ENCODE data around the gene LDLRAD1. TPM values are rescaled to one million over a fixed set of nuclear protein-coding genes. Genes with fewer than 3 reads are reported as not detected.

The LDLRAD1 gene
- total and polyA plus RNA-seq, 2 donors (not counting 3 experiments of a cell fraction or from before 2014, with no cell fraction given), result not detected

DNA sequence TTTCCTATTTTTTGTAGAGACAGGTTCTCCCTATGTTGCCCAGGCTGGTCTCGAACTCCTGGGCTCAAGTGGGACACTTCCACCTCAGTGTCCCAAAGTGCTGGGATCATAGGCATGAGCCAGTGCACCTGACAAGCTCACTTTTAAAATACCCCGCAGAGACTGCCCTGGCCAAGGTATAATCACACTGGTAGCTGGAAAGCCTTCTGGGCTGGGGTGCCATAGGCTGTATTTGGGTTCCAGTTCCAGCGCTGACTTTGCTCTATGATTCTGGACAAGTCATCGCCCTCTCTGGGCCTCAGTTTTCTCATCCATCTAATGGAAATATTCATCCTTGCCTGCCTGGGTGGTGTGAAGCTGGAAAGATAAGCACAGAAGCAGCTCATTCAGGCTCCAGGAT, 10.4 kb downstream of the LDLRAD1 start:
- no peak overlapping the region for H3K4me3 ChIP-seq (replicated peaks in 1 of 3; ENCODE audit: insufficient read depth in 1 of 3, low read depth in 1 of 3, low read length in 3 of 3)
- BruUV-seq (replicated peaks), result no TSS peak
- FAIRE-seq, result no peak

More for the DNA sequence above, 10.4 kb downstream of the LDLRAD1 start:
- Histone ChIP-seq H3K27me3 (ENCODE audit: control insufficient read depth in 2 of 2, insufficient read depth in 2 of 2, low read length in 2 of 2) (peaks cover 0 to 5% of the 10 kb centered on the region in 2 experiments), H3K4me2 (ENCODE audit: insufficient read depth, low read length) (no peak overlapping the region), H3K79me2 (ENCODE audit: control insufficient read depth, insufficient read depth, low read length) (no peaks in the 10 kb centered on the region), H2AFZ (ENCODE audit: low read depth, low read length) (no peak overlapping the region), H3K36me3 (ENCODE audit: control insufficient read depth in 2 of 2, extremely low read depth in 1 of 2, insufficient read depth in 2 of 2, low read length in 2 of 2) (no peaks in the 10 kb centered on the region), H3K27ac (ENCODE audit: insufficient read depth, low read depth, low read length) (no peak overlapping the region), H3K9ac (replicated peaks; ENCODE audit: extremely low read depth, insufficient read depth, low read length) (no peak overlapping the region), H3K9me1 (replicated peaks; ENCODE audit: control insufficient read depth, extremely low read depth, insufficient read depth, low read length) (no peaks in the 10 kb centered on the region), H3K4me1 (ENCODE audit: control insufficient read depth, extremely low read depth, insufficient read depth, low read length) (no peaks in the 10 kb centered on the region), H3K9me3 (replicated peaks; ENCODE audit: control insufficient read depth, insufficient read depth, low read length) (no peaks in the 10 kb centered on the region), H4K20me1 (replicated peaks; ENCODE audit: control insufficient read depth, extremely low read depth, insufficient read depth, low read length) (no peaks in the 10 kb centered on the region)
- ChIA-PET POLR2A (no interaction called here), CTCF (interaction anchor here (1.1 to 2.1 kb wide), 3 partner anchors 9 to 147 kb away, joined by 3 to 10 read pairs (median 5); no protein-coding TSS in a partner anchor)
- dilution Hi-C loops (cut with MboI; ENCODE audit: extremely low pct_ligation_motif_present, low sequenced_read_pairs) (no loop called here), intact Hi-C loops (cut with micrococcal nuclease) (no loop called here)
- TF ChIP-seq, protein P1, sequence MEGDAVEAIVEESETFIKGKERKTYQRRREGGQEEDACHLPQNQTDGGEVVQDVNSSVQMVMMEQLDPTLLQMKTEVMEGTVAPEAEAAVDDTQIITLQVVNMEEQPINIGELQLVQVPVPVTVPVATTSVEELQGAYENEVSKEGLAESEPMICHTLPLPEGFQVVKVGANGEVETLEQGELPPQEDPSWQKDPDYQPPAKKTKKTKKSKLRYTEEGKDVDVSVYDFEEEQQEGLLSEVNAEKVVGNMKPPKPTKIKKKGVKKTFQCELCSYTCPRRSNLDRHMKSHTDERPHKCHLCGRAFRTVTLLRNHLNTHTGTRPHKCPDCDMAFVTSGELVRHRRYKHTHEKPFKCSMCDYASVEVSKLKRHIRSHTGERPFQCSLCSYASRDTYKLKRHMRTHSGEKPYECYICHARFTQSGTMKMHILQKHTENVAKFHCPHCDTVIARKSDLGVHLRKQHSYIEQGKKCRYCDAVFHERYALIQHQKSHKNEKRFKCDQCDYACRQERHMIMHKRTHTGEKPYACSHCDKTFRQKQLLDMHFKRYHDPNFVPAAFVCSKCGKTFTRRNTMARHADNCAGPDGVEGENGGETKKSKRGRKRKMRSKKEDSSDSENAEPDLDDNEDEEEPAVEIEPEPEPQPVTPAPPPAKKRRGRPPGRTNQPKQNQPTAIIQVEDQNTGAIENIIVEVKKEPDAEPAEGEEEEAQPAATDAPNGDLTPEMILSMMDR (IDR thresholded peaks at IDR 0.05; ENCODE audit: extremely low read depth in 1 of 2, insufficient read depth in 1 of 2, low read depth in 1 of 2, low read length in 2 of 2), result no peak
- TF ChIP-seq POLR2A (IDR thresholded peaks at IDR 0.05; ENCODE audit: low read depth, low read length) (no peak), POLR2AphosphoS5 (IDR thresholded peaks at IDR 0.05; ENCODE audit: insufficient read depth, low read depth, low read length) (no peak), EZH2 (IDR thresholded peaks at IDR 0.05; ENCODE audit: borderline replicate concordance, low read depth, low read length, severe bottlenecking) (no peak), MYC (IDR thresholded peaks at IDR 0.05; ENCODE audit: low read depth, low read length) (no peak), GATA2 (IDR thresholded peaks at IDR 0.05; ENCODE audit: insufficient read depth, insufficient read length, low read depth, low read length) (no peak), FOS (IDR thresholded peaks at IDR 0.05; ENCODE audit: borderline replicate concordance, insufficient read depth, low read length) (no peak), JUN (IDR thresholded peaks at IDR 0.05; ENCODE audit: borderline replicate concordance, insufficient read depth, insufficient read length, low read depth) (no peak)
- TF ChIP-seq, protein P2, sequence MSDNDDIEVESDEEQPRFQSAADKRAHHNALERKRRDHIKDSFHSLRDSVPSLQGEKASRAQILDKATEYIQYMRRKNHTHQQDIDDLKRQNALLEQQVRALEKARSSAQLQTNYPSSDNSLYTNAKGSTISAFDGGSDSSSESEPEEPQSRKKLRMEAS (IDR thresholded peaks at IDR 0.05; ENCODE audit: insufficient read depth, insufficient read length), result no peak
- no peak for DNase-seq (ENCODE audit: low read depth, low spot score)

Data from endothelial cell of umbilical vein (primary cell).